A549 (cell line): Measurements from ENCODE around the gene CPA5. TPM values are rescaled to one million over a fixed set of nuclear protein-coding genes. Genes with fewer than 3 reads are reported as not detected.

Source experiments
- ATAC-seq, 2 experiments: fragments of 200-7000 bp in 1 of 2; fragments of >200 bp in 1 of 2; cut with Nextera tagmentation in 1 of 2; cut with Tn5 transposase in 1 of 2; 3 replicates each; pipeline versions ENCODE4 v1.8.0 to v1.9.1; 2018 to 2020; ENCODE audit warnings: mild to moderate bottlenecking in 1 of 2, moderate library complexity in 1 of 2
- CTCF ChIA-PET: fragments of 300-600 bp; sonication (Branson Sonifier 250); formaldehyde crosslinking; extraction: SDS; loops from one replicate; lab custom pipeline; 2021; ENCODE audit warnings: antibody characterized with exemption, inconsistent platforms; lab: Yijun Ruan, JAX
- POLR2A ChIA-PET: fragments of 350-600 bp; formaldehyde crosslinking; extraction: SDS; loops from one replicate; lab custom pipeline; 2021; ENCODE audit warnings: antibody characterized with exemption, inconsistent platforms; lab: Yijun Ruan, JAX
- DNase-seq, 2 experiments: peaks; one replicate each; pipeline versions ENCODE4 v3.0.0 to v3.0.0-alpha.2; 2011 to 2016; ENCODE audit warnings: low read depth in 1 of 2, low spot score in 1 of 2
- FAIRE-seq: peaks from 2 replicates; lab custom pipeline; 2011; peaks lifted over from hg19 to GRCh38; lab: Jason Lieb, UNC
- H3K27ac ChIP-seq, 2 experiments: fragments of >200 bp; sonication (Bioruptor Twin); formaldehyde crosslinking; 3 replicates each; pipeline ENCODE4 v1.5.1; 2016 to 2017
- H3K4me1 ChIP-seq: fragments of >200 bp; sonication (Bioruptor Twin); formaldehyde crosslinking; 3 replicates; pipeline ENCODE4 v1.6.1; 2016
- H3K4me2 ChIP-seq: fragments of >200 bp; sonication (Bioruptor Twin); formaldehyde crosslinking; 3 replicates; pipeline ENCODE4 v1.6.1; 2016
- H3K4me3 ChIP-seq: fragments of >200 bp; sonication (Bioruptor Twin); formaldehyde crosslinking; 3 replicates; pipeline ENCODE4 v1.5.1; 2016
- H3K9me3 ChIP-seq: fragments of >200 bp; sonication (Bioruptor Twin); formaldehyde crosslinking; 3 replicates; pipeline ENCODE4 v1.6.1; 2016
- ATOH8 ChIP-seq: fragments of 250-450 bp; sonication (Bioruptor Pico); IDR thresholded peaks from 2 replicates; pipeline ENCODE4 v1.5.0; 2020; ENCODE audit warnings: low read depth, mild to moderate bottlenecking, moderate library complexity
- BCL3 ChIP-seq: fragments of >200 bp; sonication (Bioruptor Twin); formaldehyde crosslinking; IDR thresholded peaks from 3 replicates; pipeline ENCODE4 v1.6.1; 2016
- BHLHE40 ChIP-seq: IDR thresholded peaks from 2 replicates; pipeline ENCODE4 v1.6.1; 2012; ENCODE audit warnings: low read depth, low read length, inconsistent platforms
- CHD2 ChIP-seq: fragments of 150-350 bp; IDR thresholded peaks from 2 replicates; pipeline ENCODE4 v1.6.1; 2014; ENCODE audit warnings: low read length; ENCODE audit not compliant: partially characterized antibody
- CTCF ChIP-seq: fragments of >200 bp; sonication (Bioruptor Twin); formaldehyde crosslinking; IDR thresholded peaks from 3 replicates; pipeline ENCODE4 v1.5.1; 2016
- EHF ChIP-seq: fragments of 250-450 bp; sonication (Bioruptor Pico); IDR thresholded peaks from 2 replicates; pipeline ENCODE4 v1.5.0; 2020; ENCODE audit warnings: mild to moderate bottlenecking
- EHMT2 ChIP-seq: fragments of 200-600 bp; sonication (generic); IDR thresholded peaks from 2 replicates; pipeline ENCODE4 v1.6.1; 2016; ENCODE audit warnings: antibody characterized with exemption, low read depth, mild to moderate bottlenecking, moderate library complexity
- EP300 ChIP-seq, 2 experiments: fragments of >200 bp; sonication (Bioruptor Twin); formaldehyde crosslinking; IDR thresholded peaks; 2 replicates in 1 of 2; 3 replicates in 1 of 2; pipeline ENCODE4 v1.6.1; 2016 to 2017
- HMGXB4 ChIP-seq: fragments of 250-450 bp; sonication (Bioruptor Pico); IDR thresholded peaks from 2 replicates; pipeline ENCODE4 v1.5.0; 2021; ENCODE audit warnings: mild to moderate bottlenecking, moderate library complexity, borderline replicate concordance
- HOXA7 ChIP-seq: fragments of 250-450 bp; sonication (Bioruptor Pico); IDR thresholded peaks from 2 replicates; pipeline ENCODE4 v1.5.0; 2020; ENCODE audit warnings: mild to moderate bottlenecking, moderate library complexity
- HOXB5 ChIP-seq: fragments of 250-450 bp; sonication (Bioruptor Pico); IDR thresholded peaks from 2 replicates; pipeline ENCODE4 v1.5.0; 2020; ENCODE audit warnings: mild to moderate bottlenecking, moderate library complexity
- JUNB ChIP-seq: fragments of >200 bp; sonication (Bioruptor Twin); formaldehyde crosslinking; IDR thresholded peaks from 2 replicates; pipeline ENCODE4 v1.6.1; 2016
- MAFK ChIP-seq: fragments of 450-650 bp; IDR thresholded peaks from 2 replicates; pipeline ENCODE4 v1.6.1; 2014; ENCODE audit not compliant: partially characterized antibody
- NFE2L2 ChIP-seq: fragments of 150-350 bp; conservative IDR thresholded peaks from 2 replicates; pipeline ENCODE4 v1.6.1; 2014; ENCODE audit warnings: low read length
- PBX3 ChIP-seq: IDR thresholded peaks from 2 replicates; pipeline ENCODE4 v1.6.1; 2012
- RARB ChIP-seq: fragments of 250-450 bp; sonication (Bioruptor Pico); IDR thresholded peaks from 2 replicates; pipeline ENCODE4 v1.8.0; 2021; ENCODE audit warnings: mild to moderate bottlenecking, moderate library complexity
- RCOR1 ChIP-seq: fragments of 150-350 bp; IDR thresholded peaks from 2 replicates; pipeline ENCODE4 v1.6.1; 2014; ENCODE audit warnings: antibody characterized with exemption, low read length, low read depth
- RFX5 ChIP-seq: fragments of 450-650 bp; IDR thresholded peaks from 2 replicates; pipeline ENCODE4 v1.7.1; 2014; ENCODE audit warnings: antibody characterized with exemption, mild to moderate bottlenecking, moderate library complexity
- RNF2 ChIP-seq: fragments of 200-600 bp; sonication (generic); IDR thresholded peaks from 2 replicates; pipeline ENCODE4 v1.6.1; 2016; ENCODE audit warnings: low read depth, mild to moderate bottlenecking, antibody characterized with exemption, moderate library complexity, borderline replicate concordance
- TFCP2L1 ChIP-seq: fragments of 250-450 bp; sonication (Bioruptor Pico); IDR thresholded peaks from 2 replicates; pipeline ENCODE4 v1.5.0; 2021; ENCODE audit warnings: mild to moderate bottlenecking
- USF2 ChIP-seq: fragments of 450-650 bp; IDR thresholded peaks from 2 replicates; pipeline ENCODE4 v1.6.1; 2014; ENCODE audit warnings: antibody characterized with exemption
- WGBS: methylation state at CpG from one replicate; pipeline ENCODE4 v1.1.6; 2017; ENCODE audit errors: missing lambda C conversion rate; 5-methylcytosine and 5-hydroxymethylcytosine counted together
- polyA plus RNA-seq, 4 experiments: library from polyadenylated mRNA; depleted of rRNA in 3 of 4; stranded (reverse); fragments of >200 nt; fragmentation: RNase III in 1 of 4; extraction: RNeasy Plus Mini Kit Qiagen cat#74134 plus additional on column Dnase treatment in 1 of 4; gene quantifications; 2 replicates in 3 of 4; 3 replicates in 1 of 4; pipeline ENCODE4 v1.2.3, GENCODE V29; 2011 to 2017

The CPA5 gene
- polyA plus RNA-seq, 2 of the 4 experiments (the other 2 are of a cell fraction), result not detected

- TF ChIP-seq EHF (CRISPR knock-in tag) (no peak), MAFK (no peak), HMGXB4 (no peak), TFCP2L1 (CRISPR knock-in tag) (no peak)
Observed at GRCh38 chr7:130359276-130359857, 14.8 kb downstream of the CPA5 start (continued).

GRCh38 chr7:130360518-130360917, 15.9 kb downstream of the CPA5 start:
- Histone ChIP-seq H3K27ac (no peak overlapping the region), H3K4me1 (peaks cover 34% of the 10 kb centered on the region), H3K9me3 (peaks cover 18% of the 10 kb centered on the region; the same call in 2 of the 3 replicates), H3K4me2 (no peak overlapping the region), H3K4me3 (no peak overlapping the region)
- CTCF ChIA-PET, result no interaction called here
- POLR2A ChIA-PET, result no interaction called here
- DNase-seq, result no peak
- TF ChIP-seq CTCF (no peak), HOXA7 (CRISPR knock-in tag) (no peak), ATOH8 (CRISPR knock-in tag) (no peak), USF2 (no peak), RCOR1 (no peak), EHMT2 (no peak), HOXB5 (no peak), BCL3 (no peak), EP300 (IDR thresholded peaks at IDR 0.05) (no peak), RARB (CRISPR knock-in tag) (no peak), RNF2 (no peak), RFX5 (no peak), NFE2L2 (no peak), JUNB (no peak), BHLHE40 (no peak), PBX3 (no peak), CHD2 (no peak)
- FAIRE-seq, result no peak
- 68% methylated on average over 3 of the region's 3 CpGs for WGBS
- no peak for ATAC-seq
